Liver (tissue), 9 donors: ENCODE measurements around the gene DNAH6. TPM values are rescaled to one million over a fixed set of nuclear protein-coding genes. Genes with fewer than 3 reads are reported as not detected.

ENCODE experiments used
- DNase-seq: peaks from one replicate; pipeline ENCODE4 v3.0.0-alpha.2; 2017; ENCODE audit warnings: low spot score
- H3K27ac ChIP-seq, 2 donors: one replicate each; pipeline ENCODE4 v1.7.0; 2013; ENCODE audit warnings: inconsistent platforms in 2 of 2, low read length in 2 of 2, control low read depth in 1 of 2, low read depth in 1 of 2, mild to moderate bottlenecking in 1 of 2
- H3K27me3 ChIP-seq, 4 donors: one replicate each; pipeline versions ENCODE4 v1.6.1 to v1.7.0; 2013; ENCODE audit warnings: low read length in 3 of 4, inconsistent platforms in 1 of 4, mild to moderate bottlenecking in 1 of 4, moderate library complexity in 1 of 4; ENCODE audit not compliant: control insufficient read depth in 4 of 4, insufficient read depth in 4 of 4
- H3K36me3 ChIP-seq, 4 donors: one replicate each; pipeline versions ENCODE4 v1.6.1 to v1.7.0; 2013; ENCODE audit warnings: low read length in 3 of 4, mild to moderate bottlenecking in 3 of 4, low read depth in 1 of 4, moderate library complexity in 1 of 4; ENCODE audit not compliant: control insufficient read depth in 4 of 4, insufficient read depth in 3 of 4
- H3K4me1 ChIP-seq, 4 donors: one replicate each; pipeline versions ENCODE4 v1.6.1 to v1.7.0; 2013; ENCODE audit warnings: low read length in 3 of 4, mild to moderate bottlenecking in 3 of 4, moderate library complexity in 1 of 4; ENCODE audit not compliant: control insufficient read depth in 4 of 4, insufficient read depth in 4 of 4
- H3K4me3 ChIP-seq, 3 donors: one replicate each; pipeline versions ENCODE4 v1.6.1 to v1.7.0; 2013; ENCODE audit warnings: low read length in 3 of 3, control low read depth in 1 of 3, low read depth in 1 of 3, mild to moderate bottlenecking in 1 of 3
- H3K9ac ChIP-seq, 2 donors: one replicate each; pipeline ENCODE4 v1.7.0; 2013; ENCODE audit warnings: low read length in 2 of 2, mild to moderate bottlenecking in 2 of 2, moderate library complexity in 2 of 2, control low read depth in 1 of 2, low read depth in 1 of 2
- H3K9me3 ChIP-seq, 4 donors: one replicate each; pipeline versions ENCODE4 v1.6.1 to v1.7.0; 2013; ENCODE audit warnings: low read length in 3 of 4; ENCODE audit not compliant: control insufficient read depth in 4 of 4
- ATF3 ChIP-seq: IDR thresholded peaks from 2 replicates; pipeline ENCODE4 v1.6.1; 2016; ENCODE audit warnings: antibody characterized with exemption
- CTCF ChIP-seq: fragments of 150-350 bp; IDR thresholded peaks from 2 replicates; pipeline ENCODE4 v1.5.1; 2017; ENCODE audit warnings: improper control_type of control experiment, low read depth, low read length; ENCODE audit not compliant: missing input control
- EGR1 ChIP-seq, 2 donors: IDR thresholded peaks; 2 replicates each; pipeline ENCODE4 v1.6.1; 2016 to 2018; ENCODE audit warnings: antibody characterized with exemption in 2 of 2, low read depth in 2 of 2
- FOXA2 ChIP-seq: IDR thresholded peaks from 2 replicates; pipeline ENCODE4 v1.6.1; 2016; ENCODE audit warnings: antibody characterized with exemption
- GABPA ChIP-seq, 2 donors: IDR thresholded peaks in 1 of 2; conservative IDR thresholded peaks in 1 of 2; 2 replicates each; pipeline ENCODE4 v1.6.1; 2016; ENCODE audit warnings: antibody characterized with exemption in 2 of 2, mild to moderate bottlenecking in 1 of 2, moderate library complexity in 1 of 2
- HNF4A ChIP-seq, 2 donors: conservative IDR thresholded peaks; 2 replicates each; pipeline ENCODE4 v1.6.1; 2016; ENCODE audit warnings: antibody characterized with exemption in 2 of 2, mild to moderate bottlenecking in 2 of 2
- HNF4G ChIP-seq: IDR thresholded peaks from 2 replicates; pipeline ENCODE4 v1.6.1; 2016; ENCODE audit warnings: antibody characterized with exemption
- JUND ChIP-seq, 2 donors: IDR thresholded peaks; 2 replicates each; pipeline ENCODE4 v1.6.1; 2016; ENCODE audit warnings: antibody characterized with exemption in 2 of 2
- MAX ChIP-seq: IDR thresholded peaks from 2 replicates; pipeline ENCODE4 v1.6.1; 2016; ENCODE audit warnings: antibody characterized with exemption
- RAD21 ChIP-seq, 2 donors: IDR thresholded peaks; 2 replicates each; pipeline ENCODE4 v1.6.1; 2016; ENCODE audit warnings: antibody characterized with exemption in 2 of 2, mild to moderate bottlenecking in 2 of 2
- REST ChIP-seq: IDR thresholded peaks from 2 replicates; pipeline ENCODE4 v1.6.1; 2016; ENCODE audit warnings: antibody characterized with exemption, mild to moderate bottlenecking
- RXRA ChIP-seq, 2 donors: IDR thresholded peaks; 2 replicates each; pipeline ENCODE4 v1.6.1; 2017 to 2018; ENCODE audit warnings: antibody characterized with exemption in 2 of 2, mild to moderate bottlenecking in 1 of 2
- SP1 ChIP-seq: IDR thresholded peaks from 2 replicates; pipeline ENCODE4 v1.6.1; 2018; ENCODE audit warnings: antibody characterized with exemption, mild to moderate bottlenecking
- TAF1 ChIP-seq: conservative IDR thresholded peaks from 2 replicates; pipeline ENCODE4 v1.6.1; 2016; ENCODE audit warnings: antibody characterized with exemption, mild to moderate bottlenecking
- YY1 ChIP-seq: IDR thresholded peaks from 2 replicates; pipeline ENCODE4 v1.6.1; 2016; ENCODE audit warnings: antibody characterized with exemption, mild to moderate bottlenecking
- ZBTB33 ChIP-seq: IDR thresholded peaks from 2 replicates; pipeline ENCODE4 v1.6.1; 2016; ENCODE audit warnings: antibody characterized with exemption
- WGBS: extraction: QIAGEN DNeasy Blood & Tissue Kit; methylation state at CpG from one replicate; pipeline ENCODE4 v1.1.7; 2013; 5-methylcytosine and 5-hydroxymethylcytosine counted together
- polyA plus RNA-seq, 2 donors: library from polyadenylated mRNA; stranded (reverse) in 1 of 2; unstranded in 1 of 2; fragments of 200-250 nt in 1 of 2; fragments of >200 nt in 1 of 2; fragmentation: Nextera tagmentation in 1 of 2; extraction: Ambion mirVana in 1 of 2; gene quantifications; one replicate each; pipeline versions ENCODE4 v1.2.1 to v1.2.3, GENCODE V29; 2013 to 2015
- total RNA-seq, 2 donors: library from RNA; depleted of rRNA; stranded (reverse); fragments of >200 nt; gene quantifications; one replicate each; pipeline ENCODE4 v1.2.3, GENCODE V29; 2014
- donor health status: healthy.
- donor health status: healthy.
- donor health status: healthy.
- donor health status: healthy.
- donor health status: healthy.

The DNAH6 gene
- total and polyA plus RNA-seq, 4 donors, result 0.32 to 1.6 (median 0.59) TPM

GRCh38 chr2:84788027-84788426, 271.7 kb downstream of the DNAH6 start:
- 83% methylated on average over 1 of the region's 1 CpG for WGBS

GRCh38 chr2:84788498-84788897, 272.2 kb downstream of the DNAH6 start:
- Histone ChIP-seq H3K9me3 (no peaks in the 10 kb centered on the region), H3K36me3 (peaks cover 0 to 2% (median 0%) of the 10 kb centered on the region in 4 donors), H3K27ac (no peak overlapping the region), H3K27me3 (no peaks in the 10 kb centered on the region), H3K9ac (no peak overlapping the region), H3K4me3 (no peak overlapping the region), H3K4me1 (no peaks in the 10 kb centered on the region)
- no peak for DNase-seq
- WGBS, result 73% methylated on average over 3 of the region's 3 CpGs
- TF ChIP-seq RAD21 (IDR thresholded peaks at IDR 0.05) (no peak), JUND (IDR thresholded peaks at IDR 0.05) (no peak), ZBTB33 (no peak), ATF3 (no peak), FOXA2 (no peak), CTCF (no peak), EGR1 (IDR thresholded peaks at IDR 0.05; ENCODE audit: low read depth in 2 of 2) (no peak), HNF4G (no peak), TAF1 (no peak), YY1 (no peak), HNF4A (conservative IDR thresholded peaks at IDR 0.05) (no peak), REST (no peak), RXRA (IDR thresholded peaks at IDR 0.05) (no peak), SP1 (no peak)

More at GRCh38 chr2:84788027-84788426, 271.7 kb downstream of the DNAH6 start:
- H3K36me3 ChIP-seq, result peaks cover 0 to 2% (median 0%) of the 10 kb centered on the region in 4 donors
- no peak overlapping the region for H3K9ac ChIP-seq
- H3K27ac ChIP-seq, result no peak overlapping the region
- DNase-seq, result no peak
- no peaks in the 10 kb centered on the region for H3K4me1 ChIP-seq
- no peak overlapping the region for H3K4me3 ChIP-seq
- TF ChIP-seq SP1 (no peak), GABPA (IDR thresholded peaks at IDR 0.05 in 1 of 2, conservative IDR thresholded peaks at IDR 0.05 in 1 of 2) (no peak), MAX (no peak), YY1 (no peak), RXRA (IDR thresholded peaks at IDR 0.05) (no peak), HNF4G (no peak), HNF4A (conservative IDR thresholded peaks at IDR 0.05) (no peak), REST (no peak), EGR1 (IDR thresholded peaks at IDR 0.05; ENCODE audit: low read depth in 2 of 2) (no peak)
- H3K27me3 ChIP-seq, result no peaks in the 10 kb centered on the region
- no peaks in the 10 kb centered on the region for H3K9me3 ChIP-seq
